ENCODE data around the gene FSCN2.
"Not testable (repeated sequence)": the region's sequence is repeated elsewhere in the genome, so short reads cannot be mapped to it uniquely, and the experiment has no call there.

The FSCN2 gene

DNA sequence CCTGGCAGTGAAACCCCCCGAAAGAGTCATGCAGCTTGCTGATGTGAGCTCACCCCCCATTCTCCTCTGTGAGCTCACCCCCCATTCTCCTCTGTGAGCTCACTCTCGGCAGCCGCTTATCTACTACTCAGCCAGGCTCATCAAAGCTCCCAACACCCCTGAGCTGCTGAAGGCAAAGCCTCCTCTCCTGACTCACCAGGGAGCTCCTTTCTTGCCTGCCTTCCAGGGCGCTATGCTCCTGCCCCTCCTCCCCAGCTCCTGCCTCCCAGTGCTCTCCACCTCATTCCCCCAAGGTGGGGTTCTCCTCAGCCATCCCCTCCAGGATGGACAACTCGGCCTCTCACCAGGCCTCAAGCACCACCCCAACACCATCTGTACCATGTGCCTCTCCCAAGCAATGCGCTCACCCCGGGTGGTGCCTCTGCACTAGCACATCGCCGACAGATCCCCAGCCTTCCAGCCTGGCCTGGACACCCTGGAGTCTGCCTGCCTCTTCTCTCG, 51.7 kb downstream of the FSCN2 start:
- no peak overlapping the region for H3K4me3 ChIP-seq (ENCODE audit: low read depth, low read length)
- no peak for DNase-seq (ENCODE audit: low read depth)
- TF ChIP-seq, protein P1, sequence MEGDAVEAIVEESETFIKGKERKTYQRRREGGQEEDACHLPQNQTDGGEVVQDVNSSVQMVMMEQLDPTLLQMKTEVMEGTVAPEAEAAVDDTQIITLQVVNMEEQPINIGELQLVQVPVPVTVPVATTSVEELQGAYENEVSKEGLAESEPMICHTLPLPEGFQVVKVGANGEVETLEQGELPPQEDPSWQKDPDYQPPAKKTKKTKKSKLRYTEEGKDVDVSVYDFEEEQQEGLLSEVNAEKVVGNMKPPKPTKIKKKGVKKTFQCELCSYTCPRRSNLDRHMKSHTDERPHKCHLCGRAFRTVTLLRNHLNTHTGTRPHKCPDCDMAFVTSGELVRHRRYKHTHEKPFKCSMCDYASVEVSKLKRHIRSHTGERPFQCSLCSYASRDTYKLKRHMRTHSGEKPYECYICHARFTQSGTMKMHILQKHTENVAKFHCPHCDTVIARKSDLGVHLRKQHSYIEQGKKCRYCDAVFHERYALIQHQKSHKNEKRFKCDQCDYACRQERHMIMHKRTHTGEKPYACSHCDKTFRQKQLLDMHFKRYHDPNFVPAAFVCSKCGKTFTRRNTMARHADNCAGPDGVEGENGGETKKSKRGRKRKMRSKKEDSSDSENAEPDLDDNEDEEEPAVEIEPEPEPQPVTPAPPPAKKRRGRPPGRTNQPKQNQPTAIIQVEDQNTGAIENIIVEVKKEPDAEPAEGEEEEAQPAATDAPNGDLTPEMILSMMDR (IDR thresholded peaks at IDR 0.05; ENCODE audit: insufficient read depth, low read depth, low read length, missing control alignments), result no peak

DNA sequence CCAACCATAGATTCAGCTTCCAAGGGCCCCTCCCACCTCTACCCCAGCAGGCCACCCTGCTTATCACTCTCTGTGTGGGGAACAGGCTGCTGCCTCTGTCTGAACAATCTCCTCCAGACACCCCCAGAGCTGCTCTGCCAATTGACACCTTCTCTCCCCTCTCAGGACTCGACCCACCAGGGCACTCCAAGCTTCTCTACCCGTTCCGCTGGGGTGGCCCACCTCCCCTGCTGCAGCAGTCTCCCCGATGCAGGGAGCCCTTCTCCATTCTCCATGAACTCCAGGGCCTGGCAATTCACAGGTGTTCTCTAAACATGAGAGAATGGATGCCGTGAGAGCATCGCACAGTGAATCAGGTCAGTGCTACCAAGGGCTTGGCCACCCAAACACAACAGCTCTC, 52.3 kb downstream of the FSCN2 start:
- TF ChIP-seq, protein P1 (IDR thresholded peaks at IDR 0.05; ENCODE audit: insufficient read depth, low read depth, low read length, missing control alignments), result no peak
- H3K4me3 ChIP-seq (ENCODE audit: low read depth, low read length), result no peak overlapping the region
- no peak for DNase-seq (ENCODE audit: low read depth)

DNA sequence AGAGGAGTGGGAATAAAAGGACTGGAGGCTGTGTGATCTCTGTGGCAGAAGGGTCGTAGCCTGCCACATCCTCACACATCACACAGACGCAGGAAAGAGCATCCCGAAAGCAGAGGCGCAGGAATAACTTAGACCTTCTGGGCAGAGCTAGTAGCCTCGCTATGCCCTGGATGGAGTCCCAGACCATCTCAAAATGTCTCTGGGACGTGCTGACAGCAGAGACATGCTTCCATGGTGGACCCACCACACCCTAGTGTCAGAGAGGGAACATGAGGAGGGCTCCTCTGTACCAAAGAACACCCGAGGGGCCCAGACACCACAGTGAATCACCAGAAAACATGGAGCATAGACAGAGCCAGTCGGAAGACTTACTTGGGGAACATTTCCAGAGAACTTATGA, 53.6 kb downstream of the FSCN2 start:
- DNase-seq (ENCODE audit: low read depth), result no peak
- TF ChIP-seq, protein P1 (IDR thresholded peaks at IDR 0.05; ENCODE audit: insufficient read depth, low read depth, low read length, missing control alignments), result no peak
- no peak overlapping the region for H3K4me3 ChIP-seq (ENCODE audit: low read depth, low read length)

DNA sequence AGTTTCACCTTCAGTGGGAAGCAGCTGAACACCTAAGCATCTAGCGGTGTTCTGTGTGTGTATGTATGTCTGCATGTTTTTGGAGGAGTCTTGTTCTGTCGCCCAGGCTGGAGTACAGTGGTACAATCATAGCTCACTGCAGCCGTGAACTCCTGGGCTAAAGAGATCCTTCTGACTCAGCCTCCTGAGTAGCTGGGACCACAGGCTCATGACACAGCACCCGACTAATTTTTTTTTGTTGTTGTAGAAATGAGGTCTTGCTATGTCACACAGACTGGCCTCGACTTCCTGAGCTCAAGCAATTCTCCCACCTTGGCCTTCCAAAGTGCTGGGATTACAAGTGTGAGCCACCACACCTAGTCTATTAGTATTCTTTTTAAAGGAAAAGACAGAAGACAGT, 54.2 kb downstream of the FSCN2 start:
- TF ChIP-seq, protein P1 (IDR thresholded peaks at IDR 0.05; ENCODE audit: insufficient read depth, low read depth, low read length, missing control alignments), result no peak
- DNase-seq (ENCODE audit: low read depth), result no peak
- H3K4me3 ChIP-seq (ENCODE audit: low read depth, low read length), result no peak overlapping the region

DNA sequence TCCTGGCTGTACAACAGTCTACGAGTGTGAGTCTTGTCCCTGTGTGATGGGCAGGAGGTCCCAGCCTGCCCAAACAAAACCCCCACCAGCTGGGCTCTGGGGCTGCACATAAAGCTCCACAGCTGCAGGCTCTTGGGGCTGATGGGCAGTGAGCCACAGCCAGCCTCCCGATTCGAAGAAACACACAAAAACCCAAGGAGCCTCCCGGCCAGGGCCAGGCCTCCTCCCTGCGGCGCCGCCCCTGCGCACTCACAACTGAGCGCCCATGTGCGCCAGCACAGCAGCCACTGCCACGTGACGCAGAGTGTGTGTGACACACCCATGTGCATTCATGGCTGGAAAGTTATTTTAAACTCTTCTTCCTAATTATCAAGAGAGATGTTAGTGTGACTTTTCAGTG, 54.6 kb downstream of the FSCN2 start:
- TF ChIP-seq, protein P1 (IDR thresholded peaks at IDR 0.05; ENCODE audit: insufficient read depth, low read depth, low read length, missing control alignments), result no peak
- H3K4me3 ChIP-seq (ENCODE audit: low read depth, low read length), result no peak overlapping the region
- DNase-seq (ENCODE audit: low read depth), result no peak

DNA sequence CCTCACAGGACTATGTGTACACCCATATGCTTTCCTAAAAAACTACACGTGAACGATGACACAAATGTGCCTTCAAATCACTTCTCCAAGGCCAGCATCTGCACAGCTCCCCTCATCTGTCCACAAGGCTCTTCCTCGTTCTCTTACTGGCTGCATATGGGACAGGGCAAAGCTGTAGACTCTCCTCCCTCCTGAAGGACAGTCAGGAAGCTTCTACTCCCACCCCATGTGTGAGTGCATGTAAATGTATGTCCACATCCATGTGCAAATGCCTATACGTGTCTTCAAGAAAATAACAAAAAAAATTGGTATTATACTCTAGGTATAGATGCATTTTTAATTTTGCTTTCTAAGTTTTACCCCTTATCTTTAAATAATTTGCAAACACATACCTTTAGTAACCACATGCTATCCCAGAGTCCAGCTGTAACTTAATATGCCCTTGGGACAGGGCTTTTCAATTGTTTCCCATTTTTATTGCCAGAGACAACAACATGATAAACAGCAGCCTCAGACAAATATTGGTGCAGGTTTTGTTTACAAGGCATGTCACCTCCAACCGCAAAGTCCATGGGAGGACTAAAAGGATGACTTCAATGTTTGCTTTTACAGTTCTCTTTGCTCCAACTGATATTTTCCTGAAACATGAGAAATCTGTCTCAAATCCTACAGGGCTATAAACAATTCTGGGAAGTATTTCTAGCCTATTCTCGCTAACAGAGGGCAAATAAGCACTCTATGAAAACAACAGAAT, 55.6 kb downstream of the FSCN2 start:
- TF ChIP-seq, protein P1 (IDR thresholded peaks at IDR 0.05; ENCODE audit: insufficient read depth, low read depth, low read length, missing control alignments), result no peak
- DNase-seq (ENCODE audit: low read depth), result no peak
- no peak overlapping the region for H3K4me3 ChIP-seq (ENCODE audit: low read depth, low read length)

DNA sequence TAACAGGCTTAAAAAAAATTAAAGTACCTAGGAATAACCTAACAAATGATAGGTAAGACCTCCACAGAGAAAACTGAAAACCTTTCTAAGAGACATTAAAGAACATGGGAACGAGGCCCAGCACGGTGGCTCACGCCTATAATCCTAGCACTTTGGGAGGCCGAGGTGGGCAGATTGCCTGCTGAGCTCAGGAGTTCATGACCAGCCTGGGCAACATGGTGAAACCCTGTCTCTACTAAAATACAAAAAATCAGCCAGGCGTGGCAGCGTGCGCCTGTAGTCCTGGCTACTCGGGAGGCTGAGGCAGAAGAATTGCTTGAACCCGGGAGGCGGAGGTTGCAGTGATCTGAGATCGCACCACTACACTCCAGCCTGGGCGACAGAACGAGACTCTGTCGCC, 56.6 kb downstream of the FSCN2 start:
- not testable (repeated sequence) for H3K4me3 ChIP-seq (ENCODE audit: low read depth, low read length); DNase-seq (ENCODE audit: low read depth)

Data from GM12865 (cell line).